ENCODE results near the gene ASCC3. TPM values are rescaled to one million over a fixed set of nuclear protein-coding genes. Genes with fewer than 3 reads are reported as not detected.
"Not testable (repeated sequence)": the region's sequence is repeated elsewhere in the genome, so short reads cannot be mapped to it uniquely, and the experiment has no call there.

ASCC3 gene
- total RNA-seq, 1 donor from 2014 or later = 62.9 TPM

GRCh38 chr6:100899202-100899601, 18.1 kb upstream of the ASCC3 start:
- intact Hi-C loops (cut with micrococcal nuclease) = no loop called here
- H3K36me3 Mint-ChIP-seq (ENCODE audit: low read depth) = no peaks in the 10 kb centered on the region
- peaks cover 2% of the 10 kb centered on the region for H3K27me3 Mint-ChIP-seq (ENCODE audit: low read depth)
- H3K9me3 Mint-ChIP-seq = no peaks in the 10 kb centered on the region
- H3K4me3 Mint-ChIP-seq (ENCODE audit: low read depth) = no peak overlapping the region
- no peak overlapping the region for H3K27ac Mint-ChIP-seq
- DNase-seq (ENCODE audit: low spot score) = no peak
- no peaks in the 10 kb centered on the region for H3K4me1 Mint-ChIP-seq (ENCODE audit: low read depth)

GRCh38 chr6:100897671-100898070, 16.5 kb upstream of the ASCC3 start:
- Mint-ChIP-seq H3K4me3 (ENCODE audit: low read depth) (no peak overlapping the region), H3K27me3 (ENCODE audit: low read depth) (peaks cover 2% of the 10 kb centered on the region), H3K9me3 (peaks cover 3% of the 10 kb centered on the region), H3K4me1 (ENCODE audit: low read depth) (no peaks in the 10 kb centered on the region), H3K36me3 (ENCODE audit: low read depth) (no peaks in the 10 kb centered on the region), H3K27ac (no peak overlapping the region)
- intact Hi-C loops (cut with micrococcal nuclease) = no loop called here
- DNase-seq (ENCODE audit: low spot score) = no peak

- DNase-seq (ENCODE audit: low spot score) = no peak
- Mint-ChIP-seq H3K27me3 (ENCODE audit: low read depth) (no peaks in the 10 kb centered on the region), H3K36me3 (ENCODE audit: low read depth) (no peaks in the 10 kb centered on the region), H3K4me1 (ENCODE audit: low read depth) (no peaks in the 10 kb centered on the region), H3K9me3 (peaks cover 3% of the 10 kb centered on the region), H3K27ac (no peak overlapping the region), H3K4me3 (ENCODE audit: low read depth) (no peak overlapping the region)
- intact Hi-C loops (cut with micrococcal nuclease) = no loop called here
Observed at GRCh38 chr6:100893743-100894142, 12.6 kb upstream of the ASCC3 start.

- Mint-ChIP-seq H3K4me3 (ENCODE audit: low read depth) (no peak overlapping the region), H3K27ac (no peak overlapping the region), H3K4me1 (ENCODE audit: low read depth) (no peaks in the 10 kb centered on the region), H3K27me3 (ENCODE audit: low read depth) (no peaks in the 10 kb centered on the region), H3K36me3 (ENCODE audit: low read depth) (no peaks in the 10 kb centered on the region), H3K9me3 (peaks cover 3% of the 10 kb centered on the region)
- DNase-seq (ENCODE audit: low spot score) = no peak
- intact Hi-C loops (cut with micrococcal nuclease) = no loop called here
Observed at GRCh38 chr6:100892693-100893092, 11.6 kb upstream of the ASCC3 start.

GRCh38 chr6:100892116-100892515, 11.0 kb upstream of the ASCC3 start:
- Mint-ChIP-seq H3K27ac (no peak overlapping the region), H3K9me3 (peaks cover 3% of the 10 kb centered on the region), H3K36me3 (ENCODE audit: low read depth) (no peaks in the 10 kb centered on the region), H3K27me3 (ENCODE audit: low read depth) (no peaks in the 10 kb centered on the region), H3K4me3 (ENCODE audit: low read depth) (no peak overlapping the region), H3K4me1 (ENCODE audit: low read depth) (no peaks in the 10 kb centered on the region)
- no peak for DNase-seq (ENCODE audit: low spot score)
- intact Hi-C loops (cut with micrococcal nuclease) = no loop called here

- intact Hi-C loops (cut with micrococcal nuclease) = no loop called here
- no peak for DNase-seq (ENCODE audit: low spot score)
- no peaks in the 10 kb centered on the region for H3K27me3 Mint-ChIP-seq (ENCODE audit: low read depth)
- no peak overlapping the region for H3K4me3 Mint-ChIP-seq (ENCODE audit: low read depth)
- H3K36me3 Mint-ChIP-seq (ENCODE audit: low read depth) = no peaks in the 10 kb centered on the region
- H3K4me1 Mint-ChIP-seq (ENCODE audit: low read depth) = no peaks in the 10 kb centered on the region
- peaks cover 3% of the 10 kb centered on the region for H3K9me3 Mint-ChIP-seq
- no peak overlapping the region for H3K27ac Mint-ChIP-seq
Observed at GRCh38 chr6:100891079-100891478, 9.9 kb upstream of the ASCC3 start.

GRCh38 chr6:100890646-100891045, 9.5 kb upstream of the ASCC3 start:
- intact Hi-C loops (cut with micrococcal nuclease); H3K36me3 Mint-ChIP-seq (ENCODE audit: low read depth); H3K4me1 Mint-ChIP-seq (ENCODE audit: low read depth); H3K27ac Mint-ChIP-seq; DNase-seq (ENCODE audit: low spot score); H3K9me3 Mint-ChIP-seq; H3K4me3 Mint-ChIP-seq (ENCODE audit: low read depth); H3K27me3 Mint-ChIP-seq (ENCODE audit: low read depth): not testable (repeated sequence)

- no peak for DNase-seq (ENCODE audit: low spot score)
- Mint-ChIP-seq H3K27me3 (ENCODE audit: low read depth) (no peaks in the 10 kb centered on the region), H3K36me3 (ENCODE audit: low read depth) (no peaks in the 10 kb centered on the region), H3K4me1 (ENCODE audit: low read depth) (no peaks in the 10 kb centered on the region), H3K27ac (no peak overlapping the region), H3K9me3 (peaks cover 3% of the 10 kb centered on the region), H3K4me3 (ENCODE audit: low read depth) (no peak overlapping the region)
- intact Hi-C loops (cut with micrococcal nuclease) = no loop called here
Observed at GRCh38 chr6:100889351-100889750, 8.2 kb upstream of the ASCC3 start.

- H3K9me3 Mint-ChIP-seq = peaks cover 3% of the 10 kb centered on the region
- peaks cover 12% of the 10 kb centered on the region for H3K4me1 Mint-ChIP-seq (ENCODE audit: low read depth)
- peaks cover 2% of the 10 kb centered on the region for H3K36me3 Mint-ChIP-seq (ENCODE audit: low read depth)
- H3K27me3 Mint-ChIP-seq (ENCODE audit: low read depth) = peaks cover 1% of the 10 kb centered on the region
- DNase-seq (ENCODE audit: low spot score) = no peak
- no peak overlapping the region for H3K4me3 Mint-ChIP-seq (ENCODE audit: low read depth)
- no peak overlapping the region for H3K27ac Mint-ChIP-seq
- intact Hi-C loops (cut with micrococcal nuclease) = no loop called here
Observed at GRCh38 chr6:100886076-100886475, 4.9 kb upstream of the ASCC3 start.

GRCh38 chr6:100883347-100883746, 2.2 kb upstream of the ASCC3 start:
- Mint-ChIP-seq H3K36me3 (ENCODE audit: low read depth) (peaks cover 9% of the 10 kb centered on the region), H3K27ac (no peak overlapping the region), H3K9me3 (peaks cover 3% of the 10 kb centered on the region), H3K27me3 (ENCODE audit: low read depth) (peaks cover 1% of the 10 kb centered on the region), H3K4me3 (ENCODE audit: low read depth) (no peak overlapping the region), H3K4me1 (ENCODE audit: low read depth) (peaks cover 28% of the 10 kb centered on the region)
- DNase-seq (ENCODE audit: low spot score) = no peak
- intact Hi-C loops (cut with micrococcal nuclease) = no loop called here

- DNase-seq (ENCODE audit: low spot score) = no peak
- peak overlapping the region; percentile 100 for H3K4me3 Mint-ChIP-seq (ENCODE audit: low read depth)
- H3K4me1 Mint-ChIP-seq (ENCODE audit: low read depth) = peaks cover 36% of the 10 kb centered on the region
Observed at GRCh38 chr6:100881707-100882040, 545 bp upstream of the ASCC3 start.

GRCh38 chr6:100880149-100880852, 828 bp downstream of the ASCC3 start:
- intact Hi-C loops (cut with micrococcal nuclease) = no loop called here
- peak overlapping the region; percentile 100 for H3K27ac Mint-ChIP-seq
- no peak for DNase-seq (ENCODE audit: low spot score)
- H3K36me3 Mint-ChIP-seq (ENCODE audit: low read depth) = peaks cover 27% of the 10 kb centered on the region
- peak overlapping the region; percentile 100 for H3K4me3 Mint-ChIP-seq (ENCODE audit: low read depth)
- peaks cover 47% of the 10 kb centered on the region for H3K4me1 Mint-ChIP-seq (ENCODE audit: low read depth)
- peaks cover 1% of the 10 kb centered on the region for H3K27me3 Mint-ChIP-seq (ENCODE audit: low read depth)
- peaks cover 3% of the 10 kb centered on the region for H3K9me3 Mint-ChIP-seq

More at GRCh38 chr6:100881707-100882040, 545 bp upstream of the ASCC3 start:
- H3K9me3 Mint-ChIP-seq = peaks cover 3% of the 10 kb centered on the region
- peaks cover 17% of the 10 kb centered on the region for H3K36me3 Mint-ChIP-seq (ENCODE audit: low read depth)
- intact Hi-C loops (cut with micrococcal nuclease) = no loop called here
- H3K27ac Mint-ChIP-seq = peak overlapping the region; percentile 100
- peaks cover 1% of the 10 kb centered on the region for H3K27me3 Mint-ChIP-seq (ENCODE audit: low read depth)

- H3K4me3 Mint-ChIP-seq (ENCODE audit: low read depth) = peak overlapping the region; percentile 73
- intact Hi-C loops (cut with micrococcal nuclease) = no loop called here
- H3K27me3 Mint-ChIP-seq (ENCODE audit: low read depth) = peaks cover 1% of the 10 kb centered on the region
- H3K36me3 Mint-ChIP-seq (ENCODE audit: low read depth) = peaks cover 37% of the 10 kb centered on the region
- DNase-seq (ENCODE audit: low spot score) = no peak
- peaks cover 54% of the 10 kb centered on the region for H3K4me1 Mint-ChIP-seq (ENCODE audit: low read depth)
- peaks cover 3% of the 10 kb centered on the region for H3K9me3 Mint-ChIP-seq
- no peak overlapping the region for H3K27ac Mint-ChIP-seq
Observed at GRCh38 chr6:100879317-100879716, 1.8 kb downstream of the ASCC3 start.

GRCh38 chr6:100877851-100878250, 3.3 kb downstream of the ASCC3 start:
- H3K36me3 Mint-ChIP-seq (ENCODE audit: low read depth) = peaks cover 50% of the 10 kb centered on the region
- peaks cover 60% of the 10 kb centered on the region for H3K4me1 Mint-ChIP-seq (ENCODE audit: low read depth)
- H3K9me3 Mint-ChIP-seq = peaks cover 6% of the 10 kb centered on the region

More at GRCh38 chr6:100877851-100878250, 3.3 kb downstream of the ASCC3 start:
- H3K27me3 Mint-ChIP-seq (ENCODE audit: low read depth) = peaks cover 1% of the 10 kb centered on the region
- intact Hi-C loops (cut with micrococcal nuclease) = no loop called here
- DNase-seq (ENCODE audit: low spot score) = no peak
- H3K27ac Mint-ChIP-seq = no peak overlapping the region
- H3K4me3 Mint-ChIP-seq (ENCODE audit: low read depth) = no peak overlapping the region

Data from activated T-helper 2 cell treated with anti-CD3 and anti-CD28 coated beads, Interferon-gamma antibody, Interleukin-2, Interleukin-4, amounts not matched to agents 10 μg/mL and 5 μg/mL and 100 μg/mL, durations not matched to agents 14 hours and 24 hours and 36 hours (primary cell).